Embryonic facial prominence (tissue), 1 donor: ENCODE results near the gene PCAT7.
"Not testable (repeated sequence)": the region's sequence is repeated elsewhere in the genome, so short reads cannot be mapped to it uniquely, and the experiment has no call there.

ENCODE experiments used
- DNase-seq: peaks from one replicate; pipeline ENCODE4 v3.0.0-alpha.2; 2016; ENCODE audit errors: extremely low spot score

PCAT7 gene

DNA sequence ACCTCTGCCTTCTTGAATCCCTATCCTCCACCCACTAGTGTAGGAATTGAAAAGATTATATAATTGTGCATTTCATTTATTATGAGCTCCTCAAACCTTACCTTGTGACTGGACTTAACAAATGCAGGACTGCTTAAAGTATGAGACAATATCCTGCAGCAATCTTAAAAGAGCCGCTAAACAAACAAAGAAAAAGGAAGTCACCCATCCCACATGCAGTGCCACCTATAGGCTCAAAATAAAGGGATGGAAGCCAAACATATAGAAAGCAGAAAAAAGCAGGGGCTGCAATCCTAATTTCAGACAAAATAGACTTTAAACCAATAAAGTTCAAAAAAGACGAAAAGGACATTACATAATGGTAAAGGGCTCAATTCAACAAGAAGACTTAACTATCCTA is 8.7 kb downstream of the PCAT7 start:
- no peak for DNase-seq

DNA sequence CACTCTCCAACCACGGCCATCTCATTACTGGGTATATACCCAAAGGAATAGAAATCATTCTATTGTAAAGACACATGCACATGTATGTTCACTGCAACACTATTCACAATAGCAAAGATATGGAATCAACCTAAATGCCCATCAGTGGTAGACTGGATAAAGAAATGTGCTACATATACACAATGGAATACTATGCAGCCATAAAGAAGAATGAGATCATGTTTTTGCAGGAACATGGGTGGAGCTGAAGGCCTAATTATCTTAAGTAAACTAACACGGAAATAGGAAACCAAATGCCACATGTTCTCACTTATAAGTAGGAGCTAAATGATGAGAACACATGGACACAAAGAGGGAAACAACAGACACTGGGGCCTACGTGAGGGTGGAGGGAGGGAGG is 9.4 kb downstream of the PCAT7 start:
- DNase-seq, result not testable (repeated sequence)

DNA sequence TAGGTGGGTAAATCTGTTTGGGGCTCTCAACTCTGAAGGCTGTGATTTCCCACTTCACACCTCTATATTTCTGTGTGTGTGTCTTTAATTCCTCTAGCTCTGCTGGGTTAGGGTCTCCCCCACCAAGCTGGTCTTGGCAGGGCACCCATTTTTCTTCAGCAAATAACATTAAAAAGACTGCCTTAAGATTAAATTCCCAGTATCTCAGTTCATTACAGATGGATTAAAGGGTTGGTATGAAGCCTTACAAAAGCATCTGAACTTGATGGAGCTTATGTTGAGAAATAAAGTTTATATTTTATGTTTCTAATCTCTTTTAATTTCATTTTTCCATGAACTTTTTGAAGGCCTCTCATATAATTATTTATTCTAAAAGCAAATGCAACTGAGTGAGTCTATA is 11.7 kb downstream of the PCAT7 start:
- no peak for DNase-seq

DNA sequence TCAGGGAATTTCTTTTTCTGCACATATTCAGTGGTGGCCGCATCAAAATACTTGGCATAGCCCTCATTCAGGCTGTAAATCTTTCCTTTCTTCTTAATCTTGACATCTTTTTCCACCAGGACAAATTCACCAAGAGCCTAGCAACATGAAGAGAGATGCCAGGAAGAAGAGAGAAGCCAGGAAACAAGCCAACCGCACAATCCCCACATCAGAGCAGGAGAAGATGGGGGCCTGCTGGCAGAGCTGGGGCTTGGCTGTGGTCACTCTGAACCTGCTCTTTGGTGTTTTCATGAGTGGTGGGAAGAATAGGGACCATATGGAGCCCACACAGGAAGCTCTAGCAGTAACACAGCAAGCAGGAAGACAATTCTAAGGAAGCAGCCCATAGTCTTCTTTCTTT is 12.4 kb downstream of the PCAT7 start:
- DNase-seq, result no peak

DNA sequence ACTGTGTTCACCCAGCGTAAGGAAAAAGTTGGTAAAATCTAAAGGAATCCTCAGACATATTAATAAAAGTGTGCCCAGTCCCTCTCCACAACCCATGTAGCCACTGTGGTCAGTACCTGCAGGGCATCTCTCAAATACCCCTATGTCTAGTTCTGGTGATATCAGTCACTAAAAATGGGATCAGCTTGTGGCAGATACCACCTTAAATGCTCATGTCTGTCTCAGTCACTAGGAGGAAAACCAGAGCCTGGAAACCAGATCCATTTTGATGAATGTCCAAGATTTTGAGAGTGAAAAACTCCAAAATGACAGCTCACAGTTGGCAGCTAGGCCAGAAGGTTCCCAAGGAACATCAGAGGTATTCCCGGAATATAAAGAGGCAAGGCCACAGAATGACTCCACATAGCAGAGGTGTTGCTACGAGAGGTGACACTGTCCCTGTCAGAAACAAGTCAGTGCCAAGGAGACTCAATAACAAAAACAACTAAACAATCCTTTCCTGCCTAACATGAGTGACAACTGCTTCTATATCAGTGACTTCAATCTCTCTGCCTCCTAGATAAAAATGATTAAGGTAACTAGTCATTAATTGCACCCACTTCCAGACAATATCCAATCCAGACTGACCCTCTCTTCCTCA is 13.5 kb downstream of the PCAT7 start:
- no peak for DNase-seq

DNA sequence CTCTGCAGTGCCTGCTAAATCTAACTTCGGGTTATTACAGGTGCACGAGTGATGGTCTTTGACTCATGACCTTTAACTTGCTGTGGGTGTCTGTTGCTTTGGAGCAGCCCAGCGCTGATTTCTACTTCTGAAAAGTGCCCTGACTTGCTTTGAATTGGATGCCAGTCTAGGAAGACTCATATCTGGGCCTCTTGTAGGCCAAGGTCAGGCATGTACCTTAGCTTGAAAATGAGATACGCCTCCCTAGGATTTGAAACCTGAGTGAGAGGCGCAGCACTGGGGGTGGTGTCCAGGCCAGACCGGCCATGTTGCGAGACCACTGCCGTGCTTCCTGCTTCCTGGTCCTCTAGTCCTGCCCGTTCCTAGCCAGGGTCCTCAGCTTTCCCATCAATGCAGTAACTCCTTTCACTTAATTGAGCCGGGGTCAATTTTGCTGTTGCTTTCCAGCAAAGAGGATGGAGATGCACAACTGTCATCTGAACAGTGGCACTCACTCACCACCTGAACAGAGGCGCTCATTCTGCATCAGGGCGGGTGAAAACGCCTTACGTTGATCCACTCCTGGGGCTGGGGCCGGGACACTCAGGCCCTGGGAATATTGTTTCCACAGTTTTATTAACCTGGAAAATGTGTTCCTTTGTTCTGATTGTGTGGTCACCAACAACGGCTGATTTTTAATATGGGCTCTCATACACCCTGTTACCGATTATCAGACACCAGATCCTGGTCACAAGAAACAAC is 14.3 kb downstream of the PCAT7 start:
- DNase-seq, result no peak

DNA sequence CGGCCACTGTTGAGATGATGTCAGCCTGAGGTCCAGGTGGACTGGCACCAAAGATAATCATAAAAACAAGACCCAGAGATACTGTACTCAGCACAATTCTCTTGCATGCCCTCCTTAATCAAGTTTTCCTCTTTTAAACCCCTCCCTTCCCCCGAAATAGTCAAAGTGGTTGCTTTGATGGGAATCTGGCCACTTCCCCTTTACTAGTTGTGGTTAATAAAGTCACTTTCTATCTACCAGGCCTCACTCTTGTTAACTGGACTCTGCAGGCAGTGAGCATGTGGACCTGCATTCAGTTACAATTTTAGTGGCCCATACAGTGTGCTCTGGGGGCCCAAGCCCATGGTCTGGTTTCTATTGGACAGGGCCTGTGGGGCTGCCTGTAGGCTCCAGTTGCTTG is 21.2 kb downstream of the PCAT7 start:
- DNase-seq, result no peak

DNA sequence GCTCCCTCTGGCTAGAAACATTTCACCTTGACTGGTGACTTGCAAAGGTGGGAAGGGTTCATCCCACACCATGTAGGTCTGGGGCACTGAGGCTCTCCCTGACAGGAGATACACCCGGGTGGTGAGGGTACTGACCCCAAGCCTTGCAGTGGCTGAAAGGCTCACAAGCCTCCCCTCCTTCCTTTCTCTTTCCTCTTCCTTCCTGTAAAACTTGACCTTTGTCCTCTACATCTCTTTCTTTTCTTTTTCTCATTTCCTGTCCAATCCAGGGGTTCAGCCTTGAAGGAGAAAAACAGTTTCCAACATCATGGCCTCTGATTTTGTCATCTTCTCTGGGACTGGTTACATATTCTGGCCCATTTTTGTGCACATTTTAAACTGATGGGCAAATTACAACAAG is 22.2 kb downstream of the PCAT7 start:
- DNase-seq, result no peak

DNA sequence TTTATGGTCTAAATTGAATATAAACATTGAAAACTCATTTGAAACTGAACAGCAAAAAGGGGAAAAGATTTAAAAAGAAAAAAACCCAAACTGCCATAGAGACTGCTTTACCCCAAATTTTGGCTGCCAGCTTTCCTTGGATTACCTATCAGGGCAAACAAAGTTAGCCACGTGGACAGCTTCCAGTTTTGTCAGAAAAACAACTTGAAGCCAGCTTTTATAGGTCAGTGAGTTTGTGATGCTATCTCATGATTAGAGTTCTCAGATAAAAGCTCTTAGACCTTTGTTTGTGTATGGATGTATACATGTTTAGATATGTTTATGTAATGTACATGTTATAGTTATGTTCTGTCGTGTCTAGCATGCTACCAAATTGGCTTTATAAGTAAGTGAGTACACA is 22.7 kb downstream of the PCAT7 start:
- DNase-seq, result no peak

DNA sequence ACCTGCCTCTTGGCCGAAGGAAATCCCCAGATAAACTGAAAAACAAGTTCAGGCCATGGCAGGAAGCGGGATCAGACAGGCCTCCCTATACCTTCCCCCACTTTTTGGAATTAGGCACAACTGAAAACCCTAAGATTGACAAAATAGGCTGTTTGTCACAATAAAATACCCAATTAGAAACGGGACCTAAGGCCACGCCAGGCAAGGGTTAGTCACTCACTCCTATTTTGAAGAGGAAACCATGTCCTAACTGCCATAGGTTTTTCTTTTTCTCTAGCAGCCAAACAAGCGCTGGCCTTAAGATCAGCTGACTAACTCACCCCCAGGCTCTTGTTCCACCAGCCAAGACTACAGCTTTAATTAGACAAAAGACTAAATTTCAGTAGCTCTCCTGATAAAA is 26.8 kb downstream of the PCAT7 start:
- DNase-seq, result no peak

DNA sequence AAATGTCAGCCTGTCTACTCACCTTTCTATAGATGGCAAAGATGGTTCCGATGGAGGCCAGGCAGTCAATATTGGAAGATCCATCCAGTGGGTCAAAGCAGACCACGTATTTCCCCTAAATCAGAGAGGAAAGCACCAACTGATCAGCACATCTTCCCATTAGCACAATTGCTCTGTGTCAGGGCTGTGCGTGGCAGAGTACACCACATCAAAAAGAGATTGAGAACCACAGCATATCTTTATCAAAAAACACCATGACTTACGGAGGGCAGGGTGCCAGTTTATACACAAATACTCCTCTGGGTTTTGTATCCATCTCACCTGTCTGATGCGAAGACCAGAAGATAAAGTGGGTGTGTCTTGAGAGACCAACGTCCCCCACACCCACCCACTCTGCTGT is 29.7 kb downstream of the PCAT7 start:
- no peak for DNase-seq

DNA sequence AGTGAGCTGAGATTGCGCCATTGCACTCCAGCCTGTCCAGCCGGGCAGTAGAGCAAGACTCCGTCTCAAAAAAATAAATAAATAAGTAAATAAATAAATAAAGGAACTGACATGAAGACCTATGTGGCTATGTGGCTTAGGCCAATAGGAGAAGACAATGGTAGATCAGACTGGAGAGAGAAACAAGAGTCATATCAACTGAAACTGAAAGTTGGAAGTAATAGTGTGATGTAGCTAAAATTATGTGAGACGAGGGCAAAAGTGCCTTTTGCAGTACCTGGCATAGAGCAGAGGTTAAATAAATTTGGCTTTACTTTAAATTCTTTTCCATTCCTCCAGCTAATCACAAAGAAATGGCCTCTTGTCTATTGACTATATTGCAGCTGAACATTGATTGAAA is 31.4 kb downstream of the PCAT7 start:
- no peak for DNase-seq

DNA sequence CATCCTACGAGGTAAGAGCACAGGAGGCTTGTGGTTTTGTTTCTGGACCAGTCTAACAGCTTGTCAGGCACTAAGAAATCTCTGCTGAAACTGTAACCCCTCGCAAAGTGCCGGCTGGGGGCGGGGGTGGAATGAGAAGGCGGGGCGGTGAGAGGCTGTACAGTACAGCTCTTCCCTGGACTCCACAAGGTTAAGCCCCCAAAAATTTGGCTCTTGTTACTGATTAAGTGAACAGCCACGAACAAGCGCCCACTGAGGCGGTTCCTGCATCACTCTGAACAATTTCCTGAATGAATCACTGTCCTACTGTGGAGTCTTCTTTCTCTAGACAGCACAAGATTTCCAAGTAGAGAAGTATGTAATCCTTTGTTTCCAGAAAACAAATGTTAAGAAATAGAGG is 31.9 kb downstream of the PCAT7 start:
- no peak for DNase-seq

DNA sequence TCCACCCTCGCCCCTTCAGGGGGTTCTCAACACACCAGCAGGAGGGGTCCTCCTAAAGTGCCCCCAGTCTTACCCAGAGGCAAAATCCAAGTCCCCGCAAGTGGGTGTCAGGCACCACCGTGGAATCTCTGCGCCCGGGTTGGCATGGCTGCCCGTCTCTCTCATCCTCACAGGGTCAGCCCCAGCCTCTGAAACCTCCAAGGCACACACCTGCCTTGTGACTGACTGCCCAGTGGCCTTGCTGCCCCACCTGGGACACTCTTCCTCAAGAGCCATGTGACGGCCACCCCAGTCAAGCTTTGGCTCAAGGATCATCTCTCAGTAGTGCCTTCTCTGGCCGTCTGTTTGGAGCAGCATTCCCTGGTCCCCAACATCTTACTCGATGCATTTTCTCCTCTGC is 33.8 kb downstream of the PCAT7 start:
- no peak for DNase-seq

DNA sequence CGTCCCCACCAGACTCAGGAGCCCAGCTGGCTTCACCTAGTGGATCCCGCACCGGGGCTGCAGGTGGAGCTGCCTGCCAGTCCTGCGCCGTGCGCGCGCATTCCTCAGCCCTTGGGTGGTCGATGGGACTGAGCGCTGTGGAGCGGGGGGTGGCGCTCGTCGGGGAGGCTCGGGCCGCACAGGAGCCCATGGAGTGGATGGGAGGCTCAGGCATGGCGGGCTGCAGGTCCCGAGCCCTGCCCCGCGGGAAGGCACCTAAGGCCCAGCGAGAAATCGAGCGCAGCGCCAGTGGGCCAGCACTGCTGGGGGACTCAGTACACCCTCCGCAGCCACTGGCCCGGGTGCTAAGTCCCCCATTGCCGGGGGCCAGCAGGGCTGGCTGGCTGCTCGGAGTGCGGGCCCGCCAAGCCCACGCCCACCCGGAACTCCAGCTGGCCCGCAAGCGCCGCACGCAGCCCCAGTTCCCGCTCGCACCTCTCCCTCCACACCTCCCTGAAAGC is 36.2 kb downstream of the PCAT7 start:
- not testable (repeated sequence) for DNase-seq

DNA sequence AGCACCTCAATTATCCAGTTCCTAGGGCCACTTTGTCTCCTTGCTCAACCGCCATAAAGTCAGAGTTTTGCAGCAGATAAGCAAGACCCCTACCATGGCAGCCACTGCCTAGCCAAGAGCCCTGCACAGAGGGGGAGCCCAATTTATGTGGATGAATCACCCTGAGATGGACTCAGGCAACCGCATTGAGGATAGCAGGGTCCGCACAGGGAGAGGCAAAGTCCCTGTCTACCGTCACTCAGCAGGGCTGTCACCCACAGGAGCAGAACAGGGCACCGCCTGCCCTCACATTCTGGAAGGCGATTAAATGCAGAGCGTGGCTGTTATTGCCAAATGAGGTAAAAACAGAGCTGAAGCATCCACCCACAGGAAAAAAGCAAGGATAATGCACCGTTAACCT is 37.0 kb downstream of the PCAT7 start:
- DNase-seq, result no peak

DNA sequence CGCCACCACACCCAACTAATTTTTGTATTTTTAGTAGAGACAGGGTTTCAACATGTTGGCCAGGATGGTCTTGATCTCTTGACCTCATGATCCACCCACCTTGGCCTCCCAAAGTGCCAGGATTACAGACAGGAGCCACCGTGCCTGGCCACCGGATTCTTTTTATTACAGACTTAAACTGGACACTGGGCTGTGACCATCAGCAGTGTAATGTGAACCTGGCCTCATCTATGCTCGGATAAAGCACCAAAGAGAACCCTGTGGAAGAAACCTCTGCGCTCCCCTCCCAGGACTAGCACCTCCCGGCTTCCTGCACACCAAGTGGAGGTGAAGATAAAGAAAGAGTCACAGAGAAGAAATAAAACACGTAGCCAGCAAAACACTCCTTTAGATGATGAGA is 37.8 kb downstream of the PCAT7 start:
- not testable (repeated sequence) for DNase-seq

DNA sequence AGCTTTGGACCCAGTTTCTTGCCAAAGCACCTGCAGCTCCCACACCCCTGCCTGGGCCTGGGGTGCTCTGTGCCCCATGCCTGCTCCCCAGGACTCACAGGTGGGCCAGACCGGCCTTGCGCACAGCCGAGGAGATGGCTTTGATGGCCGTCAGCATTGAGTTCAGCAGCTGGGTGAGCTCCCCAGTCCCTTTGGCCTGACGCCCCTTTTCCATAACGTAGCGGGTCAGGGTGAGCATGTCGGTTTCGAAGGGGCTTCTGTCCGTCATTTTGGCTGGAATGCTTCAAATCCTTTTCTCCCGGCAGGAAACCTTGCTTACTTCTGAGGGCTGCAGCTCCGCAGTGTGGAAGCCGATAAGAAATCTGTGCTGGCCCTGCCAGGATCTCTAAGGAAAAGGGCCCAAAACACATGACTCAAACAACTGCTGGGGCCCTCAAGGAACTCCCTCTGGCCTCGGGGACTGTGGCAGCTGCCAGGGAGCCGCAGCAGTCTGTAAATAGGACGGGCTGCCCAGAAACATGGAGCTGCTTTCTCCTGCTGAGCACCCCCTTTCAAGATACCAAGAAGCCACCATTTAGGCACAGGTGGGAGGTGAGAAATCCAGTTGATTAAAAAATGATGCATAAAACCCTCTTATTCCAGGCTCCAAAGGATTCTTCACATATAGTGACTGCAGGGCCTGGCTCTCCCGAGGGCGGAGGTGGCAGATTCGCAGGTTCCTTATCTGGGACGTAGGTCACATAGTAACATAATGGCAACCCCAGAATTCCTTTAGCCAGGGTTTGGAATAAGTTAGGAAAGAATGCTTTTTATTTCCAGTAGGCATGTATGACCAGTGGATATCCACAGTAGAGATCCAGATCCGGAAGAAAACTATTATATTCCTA is 38.8 kb downstream of the PCAT7 start, which contains the start of gene FBP2:
Gene FBP2 (minus strand): TSS at position 366 of the 887 bp plus-strand sequence. CDS start 98 bp downstream, at position 268.
- no peak for DNase-seq

DNA sequence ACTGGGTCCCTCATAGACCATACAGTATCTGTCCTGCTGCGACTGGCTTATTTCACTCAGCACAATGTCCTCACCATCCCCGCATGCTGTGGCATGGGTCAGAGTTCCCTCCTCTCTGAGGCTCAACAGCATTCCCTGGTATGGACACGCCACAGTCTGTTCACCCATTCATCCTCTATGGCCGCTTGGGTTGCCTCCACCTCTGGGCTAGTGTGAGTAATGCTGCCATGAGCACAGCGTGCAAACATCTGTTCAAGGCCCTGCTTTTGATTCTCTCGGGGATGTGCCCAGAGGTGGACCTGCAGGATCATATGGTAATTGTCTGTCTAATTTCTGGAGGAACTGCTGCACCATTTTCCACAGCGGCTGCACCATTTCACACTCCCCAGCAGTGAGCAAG is 44.2 kb downstream of the PCAT7 start:
- DNase-seq, result no peak

DNA sequence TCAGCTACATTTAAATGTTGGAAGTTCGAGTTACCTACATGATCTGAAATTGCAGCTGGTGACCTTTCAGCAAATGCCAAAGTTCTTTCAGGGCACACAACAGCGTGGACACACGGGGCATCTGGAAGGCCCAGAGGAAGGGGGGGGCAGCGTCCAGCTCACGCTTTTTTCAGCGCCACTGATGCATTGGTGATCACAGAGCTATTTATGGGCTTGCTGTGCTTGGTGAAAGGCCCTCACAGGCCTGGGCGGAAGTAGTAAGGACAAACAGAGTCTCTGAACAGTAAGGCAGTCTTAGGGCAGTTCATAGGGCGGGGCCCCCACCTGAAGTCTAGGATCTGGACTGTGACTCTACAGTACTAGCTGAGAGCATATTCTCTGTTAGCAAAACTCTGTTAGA is 45.4 kb downstream of the PCAT7 start:
- DNase-seq, result no peak

DNA sequence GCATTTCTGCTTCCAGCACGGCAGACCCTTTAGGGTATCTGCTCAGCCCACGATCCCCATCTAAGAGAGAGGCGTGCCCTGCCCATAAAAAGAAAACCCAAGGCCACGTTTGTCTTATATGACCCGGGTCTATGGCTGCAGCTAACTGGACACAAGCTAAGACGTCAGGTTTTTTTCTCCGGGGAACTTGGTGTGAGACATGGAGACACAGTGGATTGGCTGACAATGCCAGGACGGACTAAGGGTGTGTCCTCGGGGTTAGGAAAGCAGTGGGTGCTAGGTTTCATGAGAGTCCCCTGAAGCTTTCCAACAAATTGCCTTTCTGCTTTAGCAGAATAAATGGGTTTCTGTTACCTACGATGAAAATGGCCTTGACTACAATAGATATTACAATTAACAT is 45.8 kb downstream of the PCAT7 start:
- DNase-seq, result no peak

DNA sequence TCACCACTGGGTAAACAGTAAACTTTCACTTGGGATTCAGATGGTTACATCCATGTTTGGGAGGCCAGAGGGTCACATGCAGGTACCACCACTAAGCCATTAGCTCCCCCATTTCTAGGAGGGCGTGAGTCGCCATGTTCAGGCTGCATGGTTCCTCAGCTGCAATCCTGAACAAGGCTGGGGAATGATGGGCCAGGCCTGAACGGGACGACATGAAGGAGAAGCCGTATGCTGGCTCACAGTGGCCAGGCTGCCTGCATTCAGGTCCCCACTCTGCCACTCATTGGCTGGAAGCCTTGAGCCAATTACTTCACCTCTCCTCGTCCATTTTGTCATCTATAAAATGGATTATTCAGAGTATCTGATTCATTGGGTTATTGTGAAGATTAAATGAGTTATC is 47.8 kb downstream of the PCAT7 start:
- no peak for DNase-seq
